T-helper 1 cell treated with Interleukin-12 subunit alpha and Interleukin-12 subunit beta and Interleukin-4 antibody, amounts not matched to agents 30 μg/mL and 1 μg/mL, for 36 hours (primary cell): Measurements from ENCODE around the gene TCF7L1.
A peak's percentile ranks its signal among the peaks of the same experiment; 100 is the strongest.
"Not testable (repeated sequence)": the region's sequence is repeated elsewhere in the genome, so short reads cannot be mapped to it uniquely, and the experiment has no call there.

ENCODE experiments used
- H3K27ac Mint-ChIP-seq: one replicate; pipeline ENCODE4 v1.8.0; 2021; ENCODE audit warnings: mild to moderate bottlenecking, mixed read lengths
- H3K27me3 Mint-ChIP-seq: one replicate; pipeline ENCODE4 v1.8.0; 2021; ENCODE audit warnings: low read depth, mixed read lengths
- H3K36me3 Mint-ChIP-seq: one replicate; pipeline ENCODE4 v1.8.0; 2021; ENCODE audit warnings: low read depth, mixed read lengths
- H3K4me1 Mint-ChIP-seq: one replicate; pipeline ENCODE4 v1.8.0; 2021; ENCODE audit warnings: low read depth, mixed read lengths
- H3K4me3 Mint-ChIP-seq: one replicate; pipeline ENCODE4 v1.8.0; 2021; ENCODE audit warnings: mild to moderate bottlenecking, moderate library complexity, mixed read lengths
- H3K9me3 Mint-ChIP-seq: one replicate; pipeline ENCODE4 v1.8.0; 2021; ENCODE audit warnings: mixed read lengths

The TCF7L1 gene

GRCh38 chr2:85116207-85116606 is 17.0 kb upstream of the TCF7L1 start:
- H3K4me3 Mint-ChIP-seq = no peak overlapping the region
- H3K9me3 Mint-ChIP-seq = no peaks in the 10 kb centered on the region
- H3K4me1 Mint-ChIP-seq = no peaks in the 10 kb centered on the region
- no peaks in the 10 kb centered on the region for H3K36me3 Mint-ChIP-seq
- H3K27me3 Mint-ChIP-seq = peaks cover 20% of the 10 kb centered on the region
- H3K27ac Mint-ChIP-seq = no peak overlapping the region

- no peaks in the 10 kb centered on the region for H3K9me3 Mint-ChIP-seq
- H3K27ac Mint-ChIP-seq = no peak overlapping the region
- H3K4me1 Mint-ChIP-seq = no peaks in the 10 kb centered on the region
- H3K4me3 Mint-ChIP-seq = no peak overlapping the region
- H3K36me3 Mint-ChIP-seq = no peaks in the 10 kb centered on the region
- H3K27me3 Mint-ChIP-seq = peaks cover 22% of the 10 kb centered on the region
Measured at GRCh38 chr2:85119900-85120299, 13.3 kb upstream of the TCF7L1 start.

GRCh38 chr2:85120363-85120762 is 12.8 kb upstream of the TCF7L1 start:
- H3K27me3 Mint-ChIP-seq = peaks cover 20% of the 10 kb centered on the region
- no peaks in the 10 kb centered on the region for H3K36me3 Mint-ChIP-seq
- no peak overlapping the region for H3K27ac Mint-ChIP-seq
- H3K4me1 Mint-ChIP-seq = no peaks in the 10 kb centered on the region
- no peak overlapping the region for H3K4me3 Mint-ChIP-seq
- H3K9me3 Mint-ChIP-seq = no peaks in the 10 kb centered on the region

GRCh38 chr2:85126462-85126861 is 6.7 kb upstream of the TCF7L1 start:
- not testable (repeated sequence) for H3K9me3 Mint-ChIP-seq

GRCh38 chr2:85129861-85130260 is 3.3 kb upstream of the TCF7L1 start:
- peaks cover 7% of the 10 kb centered on the region for H3K4me1 Mint-ChIP-seq
- no peaks in the 10 kb centered on the region for H3K36me3 Mint-ChIP-seq
- H3K4me3 Mint-ChIP-seq = no peak overlapping the region
- peaks cover 44% of the 10 kb centered on the region for H3K27me3 Mint-ChIP-seq
- no peaks in the 10 kb centered on the region for H3K9me3 Mint-ChIP-seq
- no peak overlapping the region for H3K27ac Mint-ChIP-seq

More at GRCh38 chr2:85126462-85126861, 6.7 kb upstream of the TCF7L1 start:
- H3K4me1 Mint-ChIP-seq, H3K4me3 Mint-ChIP-seq, H3K36me3 Mint-ChIP-seq, H3K27ac Mint-ChIP-seq: not testable (repeated sequence)
- H3K27me3 Mint-ChIP-seq = peaks cover 25% of the 10 kb centered on the region

- Mint-ChIP-seq H3K27ac (no peak overlapping the region), H3K36me3 (no peaks in the 10 kb centered on the region), H3K4me1 (peaks cover 7% of the 10 kb centered on the region), H3K27me3 (peaks cover 50% of the 10 kb centered on the region), H3K4me3 (no peak overlapping the region), H3K9me3 (no peaks in the 10 kb centered on the region)
Measured at GRCh38 chr2:85130407-85130806, 2.8 kb upstream of the TCF7L1 start.

- Mint-ChIP-seq H3K4me3 (no peak overlapping the region), H3K4me1 (peaks cover 7% of the 10 kb centered on the region), H3K27me3 (peaks cover 57% of the 10 kb centered on the region), H3K36me3 (no peaks in the 10 kb centered on the region), H3K9me3 (no peaks in the 10 kb centered on the region), H3K27ac (no peak overlapping the region)
Measured at GRCh38 chr2:85131116-85131515, 2.1 kb upstream of the TCF7L1 start.

- Mint-ChIP-seq H3K4me1 (peaks cover 7% of the 10 kb centered on the region), H3K36me3 (no peaks in the 10 kb centered on the region), H3K9me3 (no peaks in the 10 kb centered on the region)
Measured at GRCh38 chr2:85132397-85132796, 795 bp upstream of the TCF7L1 start.

GRCh38 chr2:85133751-85134254 is 611 bp downstream of the TCF7L1 start:
- peaks cover 7% of the 10 kb centered on the region for H3K4me1 Mint-ChIP-seq
- H3K9me3 Mint-ChIP-seq = no peaks in the 10 kb centered on the region
- H3K27ac Mint-ChIP-seq = no peak overlapping the region
- H3K36me3 Mint-ChIP-seq = no peaks in the 10 kb centered on the region
- H3K4me3 Mint-ChIP-seq = no peak overlapping the region
- peaks cover 74% of the 10 kb centered on the region for H3K27me3 Mint-ChIP-seq

More at GRCh38 chr2:85132397-85132796, 795 bp upstream of the TCF7L1 start:
- Mint-ChIP-seq H3K27ac (no peak overlapping the region), H3K27me3 (peaks cover 69% of the 10 kb centered on the region), H3K4me3 (peak overlapping the region; percentile 58)

GRCh38 chr2:85134255-85134895 is 1.2 kb downstream of the TCF7L1 start:
- Mint-ChIP-seq H3K4me1 (peaks cover 7% of the 10 kb centered on the region), H3K27me3 (peaks cover 77% of the 10 kb centered on the region), H3K4me3 (no peak overlapping the region), H3K36me3 (no peaks in the 10 kb centered on the region), H3K27ac (no peak overlapping the region), H3K9me3 (no peaks in the 10 kb centered on the region)

- peaks cover 82% of the 10 kb centered on the region for H3K27me3 Mint-ChIP-seq
- no peaks in the 10 kb centered on the region for H3K36me3 Mint-ChIP-seq
- no peaks in the 10 kb centered on the region for H3K9me3 Mint-ChIP-seq
- H3K27ac Mint-ChIP-seq = no peak overlapping the region
- H3K4me3 Mint-ChIP-seq = no peak overlapping the region
- peaks cover 7% of the 10 kb centered on the region for H3K4me1 Mint-ChIP-seq
Measured at GRCh38 chr2:85134896-85135659, 1.9 kb downstream of the TCF7L1 start.

- no peaks in the 10 kb centered on the region for H3K36me3 Mint-ChIP-seq
- H3K9me3 Mint-ChIP-seq = no peaks in the 10 kb centered on the region
- H3K4me3 Mint-ChIP-seq = no peak overlapping the region
- H3K4me1 Mint-ChIP-seq = peaks cover 7% of the 10 kb centered on the region
- H3K27me3 Mint-ChIP-seq = peaks cover 82% of the 10 kb centered on the region
- no peak overlapping the region for H3K27ac Mint-ChIP-seq
Measured at GRCh38 chr2:85135660-85135914, 2.4 kb downstream of the TCF7L1 start.

- H3K4me3 Mint-ChIP-seq = no peak overlapping the region
- no peaks in the 10 kb centered on the region for H3K36me3 Mint-ChIP-seq
- H3K4me1 Mint-ChIP-seq = peaks cover 5% of the 10 kb centered on the region
- no peaks in the 10 kb centered on the region for H3K9me3 Mint-ChIP-seq
- H3K27me3 Mint-ChIP-seq = peaks cover 80% of the 10 kb centered on the region
- H3K27ac Mint-ChIP-seq = no peak overlapping the region
Measured at GRCh38 chr2:85137156-85137555, 4.0 kb downstream of the TCF7L1 start.

- no peak overlapping the region for H3K4me3 Mint-ChIP-seq
- H3K27me3 Mint-ChIP-seq = peaks cover 43% of the 10 kb centered on the region
- H3K27ac Mint-ChIP-seq = no peak overlapping the region
- H3K4me1 Mint-ChIP-seq = no peaks in the 10 kb centered on the region
- no peaks in the 10 kb centered on the region for H3K36me3 Mint-ChIP-seq
- no peaks in the 10 kb centered on the region for H3K9me3 Mint-ChIP-seq
Measured at GRCh38 chr2:85143463-85144082, 10.4 kb downstream of the TCF7L1 start.
